Activated naive CD4-positive, alpha-beta T cell treated with Interleukin-2 at 50 U/mL for 16 hours (primary cell): ENCODE measurements around the gene KRT6A.
"Not testable (repeated sequence)": the region's sequence is repeated elsewhere in the genome, so short reads cannot be mapped to it uniquely, and the experiment has no call there.

Experiments used
- DNase-seq: peaks from one replicate; pipeline ENCODE4 v3.0.0-alpha.2; 2020

The KRT6A gene

GRCh38 chr12:52499806-52500560 lies 6.9 kb upstream of the KRT6A start:
- DNase-seq, result no peak

DNA sequence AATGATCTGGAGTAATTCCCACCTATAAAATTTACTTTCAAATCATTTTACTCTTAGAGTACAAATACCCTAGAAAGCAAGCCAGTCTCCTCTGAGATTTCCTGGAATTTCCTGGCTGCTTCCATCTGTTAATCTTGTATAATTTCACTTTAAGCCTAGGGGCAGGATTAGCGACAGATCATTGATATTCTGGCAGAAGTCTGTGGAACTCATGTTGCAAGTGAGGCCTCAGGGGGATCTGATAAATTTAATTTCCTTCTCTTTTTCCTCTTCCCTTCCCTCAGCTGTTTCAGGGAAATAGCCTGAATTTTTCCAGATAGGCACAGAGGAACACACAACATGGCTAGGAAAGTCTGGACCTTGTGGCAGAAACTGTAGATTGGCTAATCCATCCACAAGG lies 5.9 kb upstream of the KRT6A start:
- no peak for DNase-seq

GRCh38 chr12:52497975-52498374 lies 4.9 kb upstream of the KRT6A start:
- no peak for DNase-seq

DNA sequence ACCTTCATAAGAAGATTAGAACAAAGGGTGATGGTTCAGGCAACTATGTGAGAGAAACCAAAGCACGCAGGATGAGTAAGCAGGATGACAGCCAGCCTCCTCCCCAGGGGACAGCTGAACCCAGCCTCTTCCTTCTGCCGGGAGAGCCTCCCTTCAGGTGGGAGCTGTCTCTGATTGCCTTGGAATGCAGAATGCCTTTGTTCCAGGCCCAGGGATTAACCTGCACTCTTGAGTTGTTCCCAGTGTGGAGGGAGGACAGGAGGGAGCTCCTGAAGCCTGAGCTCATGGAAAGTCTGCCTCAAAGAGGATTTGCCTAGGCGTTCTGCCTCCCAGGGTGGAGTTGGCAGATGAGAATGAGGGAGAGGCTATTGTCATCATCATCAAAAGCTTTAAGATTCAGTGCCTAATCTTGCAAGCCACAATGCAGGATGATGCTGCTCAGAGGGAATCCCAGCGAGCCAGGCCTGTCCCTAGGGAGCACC lies 3.6 kb upstream of the KRT6A start:
- DNase-seq, result no peak

GRCh38 chr12:52496054-52496453 lies 3.0 kb upstream of the KRT6A start:
- no peak for DNase-seq

DNA sequence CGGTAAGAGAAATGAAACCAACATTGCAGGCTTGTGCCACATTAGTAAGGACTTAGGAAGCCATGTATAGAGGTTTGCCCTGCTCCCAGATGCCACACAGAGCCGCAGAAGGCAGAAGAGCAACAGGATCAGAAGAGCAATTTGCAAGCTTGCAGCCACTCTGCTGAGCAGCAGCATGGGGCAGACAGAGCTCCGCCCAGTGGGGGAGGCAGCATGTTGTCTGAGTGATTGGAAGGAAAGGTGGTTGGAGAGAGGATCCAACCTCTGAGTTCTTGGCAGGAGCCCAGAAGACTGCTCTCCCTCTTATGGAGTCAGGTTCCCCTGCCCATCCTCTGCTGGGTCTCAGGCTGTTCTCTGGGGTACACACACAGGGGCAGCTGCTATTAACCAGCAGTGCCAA lies 2.3 kb upstream of the KRT6A start:
- DNase-seq, result no peak

DNA sequence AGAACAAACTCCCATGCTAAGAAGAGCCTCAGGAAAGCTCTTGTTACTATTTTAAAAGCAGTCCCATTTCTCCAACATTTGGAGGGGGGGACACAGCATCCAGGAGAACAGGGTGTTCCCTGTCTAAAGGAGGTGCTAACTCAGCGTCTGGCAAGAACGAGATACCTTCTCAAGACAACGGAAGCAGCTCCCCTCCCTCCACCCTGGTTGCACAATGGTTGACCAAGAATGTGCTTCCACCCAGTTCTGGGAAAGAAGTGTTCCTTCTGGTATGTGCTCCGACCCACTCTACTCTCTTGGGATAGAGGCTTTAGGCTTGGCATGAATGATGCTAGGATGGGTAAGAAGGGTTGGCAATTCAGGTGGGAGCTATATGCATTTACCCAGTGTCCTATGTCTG lies 1.5 kb upstream of the KRT6A start:
- DNase-seq, result no peak

DNA sequence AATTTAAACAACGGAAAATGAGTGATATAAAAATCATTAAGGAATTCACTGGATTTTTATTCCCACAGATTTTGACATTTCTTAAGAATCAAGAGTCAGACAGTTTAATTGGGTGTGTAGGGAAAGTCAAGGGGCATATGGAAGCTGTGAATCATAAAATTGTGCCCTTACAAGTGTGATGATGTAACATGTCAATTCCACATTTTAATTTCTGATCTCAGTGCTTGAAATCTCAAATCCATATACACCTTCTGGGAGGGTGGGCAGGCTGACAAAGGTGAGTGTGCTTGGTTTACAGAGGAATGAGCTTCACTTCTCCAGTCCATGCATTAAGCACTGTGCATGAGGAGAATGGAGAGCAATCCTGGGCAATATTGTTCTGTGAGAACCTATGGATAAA lies 1.0 kb upstream of the KRT6A start:
- no peak for DNase-seq

DNA sequence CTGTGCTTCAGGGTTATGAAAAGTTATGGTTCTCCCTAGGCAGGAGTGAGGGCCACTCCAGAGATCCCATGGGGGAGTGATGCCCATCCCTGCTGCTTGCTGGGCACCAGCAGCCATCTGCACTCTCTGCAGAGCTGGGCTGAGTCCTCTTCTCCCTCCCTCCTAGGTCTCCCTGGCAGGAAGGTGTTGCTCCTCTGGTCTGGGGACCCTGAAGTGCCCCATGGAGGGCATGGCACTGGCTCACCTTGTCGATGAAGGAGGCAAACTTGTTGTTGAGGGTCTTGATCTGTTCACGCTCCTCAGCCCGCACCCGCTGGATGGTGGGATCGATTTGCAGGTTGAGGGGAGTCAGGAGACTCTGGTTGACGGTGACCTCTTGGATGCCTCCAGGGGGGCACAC lies 652 bp downstream of the KRT6A start:
- DNase-seq, result not testable (repeated sequence)

DNA sequence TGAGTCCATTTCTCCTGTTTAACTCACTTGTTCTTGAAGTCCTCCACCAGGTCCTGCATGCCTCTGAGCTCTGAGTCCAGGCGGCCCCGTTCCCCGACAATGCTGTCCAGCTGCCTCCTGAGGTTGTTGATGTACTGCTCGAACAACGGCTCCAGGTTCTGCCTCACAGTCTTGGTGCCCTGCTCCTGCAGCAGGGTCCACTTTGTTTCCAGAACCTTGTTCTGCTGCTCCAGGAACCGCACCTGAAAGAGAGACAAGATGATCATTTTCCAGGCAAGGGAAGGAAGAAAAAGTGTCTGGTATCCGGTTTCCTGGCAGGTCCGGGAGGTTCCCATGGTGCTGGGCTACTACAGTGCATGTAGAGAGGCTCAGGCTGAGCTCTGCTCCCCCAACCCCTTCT lies 1.6 kb downstream of the KRT6A start:
- DNase-seq, result not testable (repeated sequence)

GRCh38 chr12:52488736-52489135 lies 4.3 kb downstream of the KRT6A start:
- DNase-seq, result no peak

DNA sequence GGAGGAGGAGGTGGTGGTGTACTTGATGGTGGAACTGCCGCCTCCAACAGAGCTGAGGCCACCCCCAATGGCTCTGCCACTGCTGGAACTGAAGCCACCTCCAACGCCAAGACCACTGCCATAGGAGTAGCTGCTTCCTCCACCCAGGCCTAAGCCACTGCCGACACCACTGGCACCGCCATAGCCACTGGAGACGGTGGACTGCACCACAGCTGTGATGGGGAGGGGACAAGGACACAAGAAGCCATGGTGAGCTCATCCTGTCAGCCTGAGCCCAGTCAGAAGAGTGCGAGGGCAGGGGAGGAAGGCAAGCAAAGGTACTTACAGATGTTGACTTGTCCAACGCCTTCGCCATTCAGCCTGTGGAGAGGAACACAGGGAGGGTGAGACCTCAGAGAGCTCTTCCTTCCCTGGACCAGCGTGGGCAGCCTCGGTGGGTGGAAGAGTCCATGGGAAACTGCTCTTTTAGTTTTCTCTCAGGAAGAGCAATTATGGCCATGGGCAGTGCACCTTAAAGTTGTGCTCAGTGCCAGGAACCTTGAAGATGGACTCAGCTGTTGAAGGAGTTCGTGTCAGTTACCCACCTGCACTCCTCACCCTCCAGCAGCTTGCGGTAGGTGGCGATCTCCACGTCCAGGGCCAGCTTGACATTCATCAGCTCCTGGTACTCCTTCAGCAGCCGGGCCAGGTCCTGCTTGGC lies 5.2 kb downstream of the KRT6A start:
- not testable (repeated sequence) for DNase-seq

GRCh38 chr12:52487211-52487610 lies 5.8 kb downstream of the KRT6A start:
- no peak for DNase-seq

DNA sequence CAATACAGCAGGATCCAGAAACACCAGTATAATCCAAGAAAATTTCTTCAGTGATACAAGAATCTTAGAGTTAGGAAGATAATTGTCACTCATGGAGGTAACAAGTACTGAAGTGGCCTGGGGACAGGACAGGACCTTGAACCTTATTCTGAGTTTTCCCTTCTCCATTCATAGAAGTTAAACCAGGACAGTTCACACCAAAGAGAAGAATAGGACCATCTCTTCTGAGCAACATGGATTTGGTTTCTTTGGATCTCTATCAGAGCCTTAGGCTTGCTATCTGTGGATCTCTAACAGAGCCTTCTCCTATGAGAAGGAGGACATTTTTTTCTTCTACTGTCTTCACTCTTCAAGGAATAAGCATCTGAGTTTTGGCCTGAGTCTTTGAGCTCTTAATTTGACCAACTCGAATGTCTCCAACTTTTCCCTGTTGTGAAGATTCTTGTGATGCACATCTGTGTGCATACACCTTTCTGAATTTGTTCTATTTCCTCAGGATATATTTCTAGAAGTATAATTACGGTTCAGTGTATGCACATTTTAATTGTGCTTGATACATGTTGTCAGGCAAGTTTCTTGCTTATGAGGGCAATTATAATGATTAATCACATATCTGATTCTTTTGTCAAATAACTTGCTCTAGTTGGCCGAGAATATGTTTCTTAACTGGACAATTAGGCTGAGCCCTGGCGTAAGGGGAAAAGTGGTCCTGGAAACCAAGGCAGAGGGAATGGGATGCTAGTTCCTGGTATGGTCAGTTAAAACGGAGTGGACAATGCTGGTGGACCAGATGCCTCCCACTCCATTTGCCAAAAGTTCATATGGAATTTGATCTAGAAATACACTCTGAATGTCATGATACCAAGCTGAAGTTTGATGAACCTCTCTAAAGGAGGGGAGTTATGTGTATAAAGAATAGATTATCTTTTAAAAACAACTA lies 6.6 kb downstream of the KRT6A start:
- no peak for DNase-seq

DNA sequence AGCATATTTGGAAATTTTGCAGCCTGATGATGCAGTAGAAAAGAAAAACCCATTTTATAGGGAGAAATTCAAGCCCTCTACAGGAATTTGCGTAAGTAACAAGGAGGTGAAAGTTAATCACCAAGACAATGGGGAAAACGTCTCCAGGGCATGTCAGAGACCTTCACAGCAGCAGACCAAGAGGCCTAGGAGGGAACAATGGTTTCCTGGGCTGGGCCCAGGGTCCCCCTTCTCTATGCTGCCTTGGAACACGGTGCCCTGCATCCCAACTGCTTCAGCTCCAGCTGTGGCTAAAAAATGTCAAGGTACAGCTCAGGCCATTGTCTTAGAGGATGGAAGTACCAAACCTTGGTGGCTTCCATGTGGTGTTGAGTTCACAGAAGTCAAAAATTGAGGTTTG lies 13.0 kb downstream of the KRT6A start:
- no peak for DNase-seq

- DNase-seq, result no peak
Observed at GRCh38 chr12:52477651-52478050, 15.4 kb downstream of the KRT6A start.

GRCh38 chr12:52474212-52474611 lies 18.8 kb downstream of the KRT6A start:
- no peak for DNase-seq

GRCh38 chr12:52473768-52474167 lies 19.3 kb downstream of the KRT6A start, which contains the start of gene KRT6C:
TSS of gene KRT6C (minus strand) at chr12:52473805. CDS start at chr12:52473737, 68 bp downstream.
- no peak for DNase-seq

DNA sequence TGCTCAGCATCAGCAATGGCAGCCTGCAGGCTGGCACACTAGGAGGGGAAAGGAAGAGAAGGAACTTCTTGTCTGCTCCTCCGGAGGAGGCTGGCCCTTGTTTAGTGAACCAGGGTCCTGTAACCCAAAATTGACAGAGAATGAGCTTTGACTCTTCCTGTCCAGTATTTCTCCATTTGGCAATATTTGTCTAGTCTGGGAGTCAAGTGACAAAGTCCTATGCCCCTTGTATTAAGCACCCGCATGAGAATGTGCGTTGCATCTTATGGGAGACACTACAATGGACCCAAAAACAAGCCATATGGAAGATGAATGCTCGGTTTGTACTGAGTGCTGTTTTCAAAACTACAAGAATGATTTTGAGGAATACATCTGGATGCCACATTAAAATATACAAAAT lies 23.2 kb downstream of the KRT6A start:
- no peak for DNase-seq

DNA sequence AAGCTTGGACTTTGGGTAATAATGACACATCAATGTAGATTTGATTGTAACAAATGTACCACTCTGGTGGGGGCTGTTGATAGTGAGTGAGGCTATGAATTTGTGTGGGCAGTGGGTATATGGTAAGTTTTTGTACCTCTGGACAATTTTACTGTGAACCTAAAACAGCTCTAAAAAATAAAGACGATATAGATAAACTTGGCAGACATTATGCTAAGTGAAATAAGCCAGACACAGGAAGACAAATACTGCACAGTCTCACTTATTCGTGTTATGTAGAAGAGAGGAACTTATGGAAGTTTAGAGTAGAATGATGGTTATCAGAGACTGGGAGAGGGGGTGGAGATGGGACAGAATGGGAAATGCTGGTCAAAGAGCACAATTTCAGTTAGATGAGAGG lies 28.2 kb downstream of the KRT6A start:
- no peak for DNase-seq

- no peak for DNase-seq
Observed at GRCh38 chr12:52461693-52462092, 31.4 kb downstream of the KRT6A start.

DNA sequence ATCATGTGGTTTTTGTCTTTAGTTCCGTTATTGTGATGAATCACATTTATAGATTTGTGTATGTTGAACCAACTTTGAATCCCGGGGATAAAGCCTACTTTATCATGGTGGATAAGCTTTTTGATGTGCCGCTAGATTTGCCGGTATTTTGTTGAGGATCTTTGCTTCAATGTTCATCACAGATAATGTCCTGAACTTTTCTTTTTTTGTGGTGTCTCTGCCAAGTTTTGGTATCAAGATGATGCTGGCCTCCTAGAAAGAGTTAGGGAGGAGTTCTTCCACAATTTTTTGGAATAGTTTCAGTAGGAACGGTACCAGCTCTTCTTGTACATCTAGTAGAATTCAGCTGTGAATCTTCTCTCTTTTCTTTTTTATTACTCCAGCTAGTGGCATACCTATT lies 34.2 kb downstream of the KRT6A start:
- DNase-seq, result no peak

DNA sequence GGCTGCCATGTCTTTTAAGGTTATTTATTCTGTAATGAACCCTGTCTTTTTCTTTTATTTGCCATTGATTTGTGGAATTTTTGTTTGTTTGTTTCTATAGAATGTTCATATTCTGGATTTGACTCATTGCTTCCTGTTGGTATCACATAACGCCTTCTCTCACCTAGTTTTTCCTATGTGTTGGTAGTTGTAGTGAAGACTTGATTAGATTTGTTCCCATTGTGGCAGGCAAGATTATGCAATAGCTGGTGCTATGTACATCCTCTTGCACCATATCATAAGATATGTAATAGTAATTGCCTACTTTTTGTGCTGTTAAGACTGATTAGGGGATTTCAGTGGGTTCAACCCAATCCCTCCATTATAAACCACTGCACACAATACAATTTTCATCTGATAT lies 37.2 kb downstream of the KRT6A start:
- no peak for DNase-seq
